Activated naive CD4-positive, alpha-beta T cell treated with anti-CD3 and anti-CD28 coated beads, Interleukin-2, amount 10 ng/mL, durations not matched to agents 7 days and 5 days (primary cell): ENCODE measurements around the gene DHDH.
"Not testable (repeated sequence)": the region's sequence is repeated elsewhere in the genome, so short reads cannot be mapped to it uniquely, and the experiment has no call there.

Source experiments
- CTCF ChIA-PET: fragments of 350-600 bp; sonication (Branson Sonifier 250); formaldehyde crosslinking; loops from one replicate; lab custom pipeline; 2021; ENCODE audit warnings: antibody characterized with exemption; lab: Charles Lee
- DNase-seq: peaks from one replicate; pipeline ENCODE4 v3.0.0-alpha.2; 2020
- H3K27ac Mint-ChIP-seq: one replicate; pipeline ENCODE4 v1.8.0; 2021; ENCODE audit warnings: mild to moderate bottlenecking, moderate library complexity, mixed read lengths
- H3K27me3 Mint-ChIP-seq: one replicate; pipeline ENCODE4 v1.8.0; 2021; ENCODE audit warnings: mild to moderate bottlenecking, mixed read lengths
- H3K36me3 Mint-ChIP-seq: one replicate; pipeline ENCODE4 v1.8.0; 2021; ENCODE audit warnings: mixed read lengths
- H3K4me1 Mint-ChIP-seq: one replicate; pipeline ENCODE4 v1.8.0; 2021; ENCODE audit warnings: mixed read lengths
- H3K4me3 Mint-ChIP-seq: one replicate; pipeline ENCODE4 v1.8.0; 2021; ENCODE audit warnings: mild to moderate bottlenecking, moderate library complexity, mixed read lengths
- H3K9me3 Mint-ChIP-seq: one replicate; pipeline ENCODE4 v1.8.0; 2021; ENCODE audit warnings: mixed read lengths

The DHDH gene

DNA sequence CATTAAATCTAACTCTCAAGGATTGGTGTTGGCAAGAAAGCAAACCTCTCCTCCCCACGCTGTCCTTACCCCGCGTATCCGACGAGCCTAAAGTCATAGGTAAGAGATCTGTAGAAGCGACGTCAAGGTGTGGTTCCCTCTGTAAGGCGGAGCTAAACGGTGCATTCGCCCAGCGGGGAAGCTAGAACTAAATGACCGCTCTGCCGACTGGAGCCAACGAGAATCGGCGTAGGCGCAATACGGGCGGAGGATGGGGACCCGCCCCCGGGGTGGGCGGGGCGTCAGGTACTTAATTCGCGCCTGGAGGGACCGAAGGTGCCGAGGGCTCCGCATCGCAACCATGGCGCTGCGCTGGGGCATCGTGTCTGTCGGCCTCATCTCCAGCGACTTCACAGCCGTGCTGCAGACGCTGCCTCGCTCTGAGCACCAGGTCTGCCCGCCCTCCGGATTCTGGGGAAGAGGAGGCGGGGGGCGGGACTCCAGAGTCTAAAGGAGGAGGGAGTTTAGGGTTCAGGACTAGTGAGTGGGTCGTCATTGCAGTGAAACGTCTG is at the start of gene DHDH:
Gene DHDH (plus strand): TSS at position 318 of the 551 bp plus-strand sequence. CDS start 23 bp downstream, at position 341.
- H3K27me3 Mint-ChIP-seq = peaks cover 22% of the 10 kb centered on the region
- no peaks in the 10 kb centered on the region for H3K36me3 Mint-ChIP-seq
- no peaks in the 10 kb centered on the region for H3K9me3 Mint-ChIP-seq
- H3K4me1 Mint-ChIP-seq = peaks cover 22% of the 10 kb centered on the region
- peak within 1 kb of the TSS; percentile 64 for H3K4me3 Mint-ChIP-seq
- H3K27ac Mint-ChIP-seq = peak within 1 kb of the TSS; percentile 79
- DNase-seq = peak; percentile 93
- CTCF ChIA-PET = interaction anchor here (0.8 to 2.0 kb wide), 4 partner anchors 37 to 91 kb away, joined by 3 to 10 read pairs (median 6); no protein-coding TSS in a partner anchor

DNA sequence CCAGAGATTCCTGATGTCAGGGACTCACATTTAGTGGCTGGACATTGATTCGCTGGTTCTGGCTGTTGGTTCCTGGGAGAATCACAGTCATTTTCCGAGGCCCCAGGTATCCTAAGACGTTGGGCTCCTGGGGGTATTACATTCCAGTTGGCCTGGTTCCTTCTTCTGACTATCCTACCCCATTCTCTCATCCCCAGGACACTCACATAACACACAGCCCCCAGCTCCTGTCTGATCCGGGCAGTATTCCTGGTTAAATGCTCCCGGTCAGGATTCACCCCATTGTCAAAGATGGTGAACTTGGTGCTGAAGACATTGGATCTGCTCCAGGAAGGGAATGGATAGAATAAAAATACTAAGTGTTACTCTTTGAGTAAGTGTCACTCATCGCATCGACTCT is 49.8 kb upstream of the DHDH start:
- H3K4me3 Mint-ChIP-seq = no peak overlapping the region
- H3K9me3 Mint-ChIP-seq = peaks cover 3% of the 10 kb centered on the region
- CTCF ChIA-PET = no interaction called here
- no peak for DNase-seq
- H3K36me3 Mint-ChIP-seq = peaks cover 7% of the 10 kb centered on the region
- H3K27me3 Mint-ChIP-seq = peaks cover 1% of the 10 kb centered on the region
- peaks cover 1% of the 10 kb centered on the region for H3K4me1 Mint-ChIP-seq
- H3K27ac Mint-ChIP-seq = no peak overlapping the region

DNA sequence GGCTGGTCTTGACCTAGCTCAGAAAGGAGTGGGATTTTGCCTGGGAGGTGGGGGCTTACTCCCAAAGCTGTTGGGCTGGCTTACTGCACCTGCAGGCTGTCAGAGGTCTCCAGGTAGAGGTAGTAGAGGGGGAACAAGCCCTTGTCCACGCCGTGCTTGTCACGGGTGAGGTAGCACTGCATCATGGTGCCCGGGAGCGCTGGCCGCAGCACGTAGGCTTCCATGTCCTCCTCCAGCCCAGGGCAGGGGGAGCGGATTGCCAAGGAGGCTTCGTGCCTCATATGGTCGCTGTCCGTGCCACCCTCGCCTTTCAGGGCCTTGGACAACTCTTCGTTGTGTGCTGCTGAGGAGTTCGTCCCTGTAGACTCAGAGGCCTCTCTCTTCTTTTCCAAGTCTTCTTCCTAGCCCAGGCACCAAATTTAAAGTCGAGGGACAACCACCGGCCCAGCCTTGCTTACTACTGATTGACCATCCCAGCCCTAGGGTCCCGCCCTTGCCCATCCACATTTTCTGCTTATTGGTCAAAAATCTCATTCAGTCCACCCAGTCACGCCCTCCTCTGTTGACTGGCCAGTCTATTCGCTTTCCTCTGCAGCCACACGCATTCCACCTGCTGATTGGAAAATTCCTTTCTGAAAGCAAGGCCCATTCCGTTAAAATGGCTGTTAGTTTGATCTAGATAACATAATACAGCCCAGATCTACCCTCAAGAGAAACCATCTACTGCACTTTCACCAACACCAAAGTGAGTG is 45.5 kb upstream of the DHDH start:
- CTCF ChIA-PET = no interaction called here
- Mint-ChIP-seq H3K27ac (no peak overlapping the region), H3K36me3 (peaks cover 3% of the 10 kb centered on the region), H3K9me3 (no peaks in the 10 kb centered on the region), H3K4me1 (no peaks in the 10 kb centered on the region), H3K27me3 (peaks cover 21% of the 10 kb centered on the region), H3K4me3 (no peak overlapping the region)
- DNase-seq = no peak

DNA sequence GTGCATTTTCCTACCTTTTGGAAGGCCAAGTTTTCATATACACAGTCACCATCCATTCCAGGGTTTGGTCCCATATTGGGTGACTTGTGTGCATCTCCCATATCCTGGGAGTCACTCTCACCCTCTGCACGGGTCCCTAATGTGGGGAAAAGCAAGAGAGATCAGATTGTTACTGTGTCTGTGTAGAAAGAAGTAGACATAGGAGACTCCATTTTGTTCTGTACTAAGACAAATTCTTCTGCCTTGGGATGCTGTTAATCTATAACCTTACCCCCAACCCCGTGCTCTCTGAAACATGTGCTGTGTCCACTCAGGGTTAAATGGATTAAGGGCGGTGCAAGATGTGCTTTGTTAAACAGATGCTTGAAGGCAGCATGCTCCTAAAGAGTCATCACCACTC is 44.0 kb upstream of the DHDH start:
- CTCF ChIA-PET, H3K4me3 Mint-ChIP-seq, DNase-seq, H3K36me3 Mint-ChIP-seq, H3K27ac Mint-ChIP-seq, H3K9me3 Mint-ChIP-seq, H3K4me1 Mint-ChIP-seq: not testable (repeated sequence)
- H3K27me3 Mint-ChIP-seq = peaks cover 32% of the 10 kb centered on the region

DNA sequence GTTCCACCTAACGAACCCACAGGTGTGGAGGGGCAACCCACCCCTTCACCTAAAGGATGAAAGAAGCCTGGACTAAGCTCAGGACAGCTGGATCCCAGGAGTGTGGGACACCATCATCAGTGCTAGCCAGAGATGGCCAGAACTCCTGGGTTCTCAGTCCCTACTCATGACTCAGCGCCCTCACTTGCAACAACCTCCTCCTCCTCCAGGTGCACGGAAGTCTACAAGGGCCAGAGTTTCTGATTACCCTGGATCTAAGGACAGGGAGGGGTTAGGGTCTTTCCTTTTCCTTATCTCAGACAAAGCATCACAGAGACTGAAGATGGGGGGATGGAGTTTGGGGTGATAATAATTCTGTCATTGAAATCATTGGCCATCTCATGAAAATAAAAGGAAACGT is 42.9 kb upstream of the DHDH start:
- H3K9me3 Mint-ChIP-seq = no peaks in the 10 kb centered on the region
- peaks cover 42% of the 10 kb centered on the region for H3K27me3 Mint-ChIP-seq
- no peak for DNase-seq
- H3K4me3 Mint-ChIP-seq = no peak overlapping the region
- no peaks in the 10 kb centered on the region for H3K36me3 Mint-ChIP-seq
- CTCF ChIA-PET = no interaction called here
- no peak overlapping the region for H3K27ac Mint-ChIP-seq
- H3K4me1 Mint-ChIP-seq = peaks cover 6% of the 10 kb centered on the region

DNA sequence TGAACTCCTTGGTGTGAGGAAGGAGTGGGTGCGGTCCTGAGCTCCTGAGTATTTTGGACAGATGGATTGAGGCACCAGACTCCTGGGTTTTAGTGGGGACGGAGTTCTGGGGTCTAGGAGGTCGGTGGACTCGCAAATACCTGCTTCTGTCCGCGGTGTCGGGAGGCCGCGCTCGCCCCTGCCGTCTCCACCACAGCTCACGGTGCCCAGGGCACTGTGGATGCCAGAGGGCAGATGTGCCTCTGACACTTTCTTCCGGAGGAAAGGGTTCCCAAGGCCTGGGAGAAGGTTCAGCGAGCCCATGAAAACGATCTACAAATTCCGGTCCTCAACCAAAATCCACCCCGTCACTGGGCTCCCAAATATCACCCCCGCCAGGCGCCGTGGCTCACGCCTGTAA is 38.3 kb upstream of the DHDH start:
- Mint-ChIP-seq H3K9me3 (no peaks in the 10 kb centered on the region), H3K4me1 (peaks cover 20% of the 10 kb centered on the region), H3K27me3 (peaks cover 60% of the 10 kb centered on the region), H3K4me3 (no peak overlapping the region), H3K36me3 (peaks cover 1% of the 10 kb centered on the region), H3K27ac (no peak overlapping the region)
- no peak for DNase-seq
- CTCF ChIA-PET = no interaction called here

DNA sequence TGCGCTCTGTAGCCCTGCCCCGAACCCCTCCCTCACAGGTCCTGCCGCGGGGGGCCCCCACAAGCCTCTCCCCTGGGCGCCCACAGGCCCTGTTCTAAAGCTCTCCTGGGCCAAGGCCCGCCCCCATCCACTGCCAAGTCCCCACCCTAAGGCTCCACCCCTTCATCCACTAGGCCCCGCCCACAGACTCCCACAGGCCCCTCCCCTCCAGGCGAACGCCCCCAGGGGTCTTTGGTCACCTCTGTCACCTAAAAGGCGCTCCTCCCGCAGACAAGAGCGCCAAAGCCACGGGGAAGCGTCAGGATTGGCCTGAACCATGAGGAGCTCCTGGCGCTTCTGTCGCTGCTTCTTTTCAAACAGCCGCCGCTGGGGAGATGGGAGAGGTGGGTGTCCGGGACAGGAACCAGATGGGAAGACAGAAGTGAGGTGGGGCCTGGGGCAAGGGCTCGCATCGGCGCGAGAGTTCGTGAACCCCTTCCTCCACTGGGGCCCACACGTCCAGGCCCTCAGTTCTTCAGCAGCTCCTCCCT is 37.2 kb upstream of the DHDH start:
- peaks cover 7% of the 10 kb centered on the region for H3K36me3 Mint-ChIP-seq
- CTCF ChIA-PET = no interaction called here
- peaks cover 55% of the 10 kb centered on the region for H3K27me3 Mint-ChIP-seq
- H3K9me3 Mint-ChIP-seq = no peaks in the 10 kb centered on the region
- H3K4me3 Mint-ChIP-seq = no peak overlapping the region
- H3K4me1 Mint-ChIP-seq = peaks cover 24% of the 10 kb centered on the region
- H3K27ac Mint-ChIP-seq = no peak overlapping the region
- DNase-seq = peak; percentile 56

DNA sequence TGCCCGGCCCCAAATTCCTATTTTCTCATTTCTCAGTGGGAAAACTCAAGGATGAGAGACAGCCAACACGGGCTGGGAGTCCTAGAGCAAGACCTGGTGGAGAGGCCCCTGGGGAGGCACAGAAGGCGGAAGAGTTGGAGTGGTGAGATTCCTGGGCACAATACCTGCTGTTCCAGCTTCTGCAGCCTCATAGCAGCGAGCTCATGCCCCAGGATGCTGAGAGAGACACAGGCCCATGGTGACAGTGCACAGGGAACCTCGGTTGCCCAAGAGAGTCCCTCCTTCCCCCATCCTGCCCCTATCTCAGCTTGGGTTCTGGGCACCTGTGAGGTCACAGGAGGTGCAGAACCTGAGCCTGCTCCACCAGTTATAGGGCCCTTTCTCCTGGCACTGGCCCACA is 36.3 kb upstream of the DHDH start:
- Mint-ChIP-seq H3K27ac (no peak overlapping the region), H3K27me3 (peaks cover 51% of the 10 kb centered on the region), H3K4me3 (no peak overlapping the region), H3K36me3 (peaks cover 14% of the 10 kb centered on the region), H3K9me3 (no peaks in the 10 kb centered on the region), H3K4me1 (peaks cover 33% of the 10 kb centered on the region)
- CTCF ChIA-PET = no interaction called here
- DNase-seq = no peak

DNA sequence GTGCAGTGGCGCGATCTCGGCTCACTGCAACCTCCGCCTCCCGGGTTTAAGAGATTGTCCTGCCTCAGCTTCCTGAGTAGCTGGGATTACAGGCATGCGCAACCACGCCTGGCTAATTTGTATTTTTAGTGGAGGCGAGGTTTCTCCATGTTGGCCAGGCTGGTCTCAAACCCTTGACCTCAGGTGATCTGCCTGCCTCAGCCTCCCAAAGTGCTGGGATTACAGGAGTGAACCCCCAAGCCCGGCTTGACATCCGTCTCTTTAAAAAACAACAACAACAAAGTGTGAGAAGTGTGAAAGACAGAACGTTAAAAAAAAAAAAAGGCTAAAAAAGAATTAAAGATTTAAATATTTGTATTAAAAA is 34.1 kb upstream of the DHDH start:
- not testable (repeated sequence) for H3K4me3 Mint-ChIP-seq
- peak overlapping the region; percentile 76 for H3K27ac Mint-ChIP-seq

DNA sequence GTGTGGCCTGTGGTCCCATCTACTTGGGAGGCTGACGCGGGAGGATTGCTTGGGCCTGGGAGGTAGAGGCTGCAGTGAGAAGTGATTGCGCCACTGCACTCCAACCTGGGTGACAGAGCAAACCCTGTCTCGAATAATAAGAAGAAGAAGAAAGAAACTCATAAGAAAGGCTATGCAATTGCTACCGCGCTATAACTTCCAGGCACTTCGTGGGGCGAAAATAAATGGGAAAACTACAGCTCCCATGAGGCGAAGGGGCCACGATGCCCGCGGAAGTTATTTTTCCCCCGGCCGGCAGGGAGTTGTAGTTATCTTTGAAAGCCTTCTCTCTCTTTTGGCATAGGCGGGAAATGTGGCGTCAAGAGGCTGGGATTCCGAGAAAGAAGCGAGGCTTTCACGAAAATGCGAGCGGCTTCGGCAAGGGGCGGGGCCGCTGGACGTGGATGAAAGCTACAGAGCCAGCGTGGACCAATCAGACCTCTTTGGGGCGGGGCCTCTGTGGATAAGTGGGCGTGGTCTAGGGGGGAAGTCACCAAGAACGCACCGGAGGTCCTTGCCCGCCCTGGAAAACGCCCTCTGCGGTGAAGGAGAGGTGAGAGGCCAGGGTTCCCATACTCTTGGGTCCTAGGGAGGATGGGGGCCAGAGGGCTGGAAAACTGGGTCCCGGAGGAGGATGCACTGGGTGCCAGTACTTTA is 33.6 kb upstream of the DHDH start, which contains the start of gene NUCB1:
Gene NUCB1 (plus strand): TSS at position 532 of the 696 bp plus-strand sequence. CDS start 485 bp downstream, outside the sequence.
- H3K4me1 Mint-ChIP-seq = peaks cover 40% of the 10 kb centered on the region
- DNase-seq = peak; percentile 100
- peak within 1 kb of the TSS; percentile 97 for H3K27ac Mint-ChIP-seq
- CTCF ChIA-PET = interaction anchor here (0.7 to 1.5 kb wide), 5 partner anchors 17 to 254 kb away, joined by 3 to 4 read pairs (median 3); no protein-coding TSS in a partner anchor
- H3K4me3 Mint-ChIP-seq = peak within 1 kb of the TSS; percentile 96
- H3K36me3 Mint-ChIP-seq = peaks cover 32% of the 10 kb centered on the region
- H3K9me3 Mint-ChIP-seq = no peaks in the 10 kb centered on the region
- peaks cover 27% of the 10 kb centered on the region for H3K27me3 Mint-ChIP-seq

More for the DNA sequence above, 34.1 kb upstream of the DHDH start:
- DNase-seq, H3K9me3 Mint-ChIP-seq: not testable (repeated sequence)
- CTCF ChIA-PET = interaction anchor here (0.7 to 1.5 kb wide), 4 partner anchors 55 to 254 kb away, joined by 3 to 4 read pairs (median 4); no protein-coding TSS in a partner anchor
- peaks cover 43% of the 10 kb centered on the region for H3K4me1 Mint-ChIP-seq
- H3K36me3 Mint-ChIP-seq = peaks cover 26% of the 10 kb centered on the region
- H3K27me3 Mint-ChIP-seq = peaks cover 32% of the 10 kb centered on the region

DNA sequence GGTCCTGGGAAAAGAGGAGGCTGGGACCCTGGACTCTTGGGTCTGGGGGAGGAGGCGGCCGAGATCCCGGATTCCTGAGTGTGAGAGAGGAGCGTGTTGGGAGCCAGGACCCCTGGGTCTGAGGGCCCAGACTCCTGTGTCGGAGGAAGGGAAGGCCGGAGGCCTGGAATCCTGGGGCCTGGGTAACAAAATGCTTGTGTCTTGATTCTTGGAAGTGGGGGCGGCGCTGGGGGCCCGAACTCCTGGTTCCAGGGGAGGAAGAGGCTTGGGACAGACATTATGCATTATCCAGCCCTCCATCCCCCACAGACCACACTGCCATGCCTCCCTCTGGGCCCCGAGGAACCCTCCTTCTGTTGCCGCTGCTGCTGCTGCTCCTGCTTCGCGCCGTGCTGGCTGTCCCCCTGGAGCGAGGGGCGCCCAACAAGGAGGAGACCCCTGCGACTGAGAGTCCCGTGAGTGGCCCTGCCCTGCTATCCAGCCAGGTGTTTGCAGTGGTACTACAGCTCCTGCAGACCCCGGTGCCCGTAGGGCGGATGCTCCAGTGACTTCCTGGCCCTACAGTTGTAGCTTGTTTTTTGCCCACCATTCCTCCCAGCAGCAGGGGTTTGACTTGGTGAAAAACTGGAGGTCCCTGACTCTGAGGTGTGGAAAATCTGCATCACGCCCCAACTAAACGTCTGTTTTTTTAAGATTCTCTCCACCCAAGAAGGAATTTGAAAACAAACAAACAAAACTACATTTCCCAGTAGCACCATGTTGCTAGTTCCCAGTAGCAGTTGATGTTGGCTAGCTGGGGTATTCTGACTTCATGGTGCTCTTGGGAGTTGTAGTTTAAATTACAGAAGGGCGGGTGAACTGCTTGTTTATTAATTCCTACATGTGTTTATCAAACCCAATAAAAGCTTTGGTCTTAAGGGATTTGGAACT is 32.8 kb upstream of the DHDH start:
- Mint-ChIP-seq H3K27me3 (peaks cover 19% of the 10 kb centered on the region), H3K36me3 (peaks cover 39% of the 10 kb centered on the region), H3K27ac (peak overlapping the region; percentile 97), H3K4me3 (peak overlapping the region; percentile 96), H3K9me3 (no peaks in the 10 kb centered on the region), H3K4me1 (peaks cover 35% of the 10 kb centered on the region)
- peak; percentile 42 for DNase-seq
- CTCF ChIA-PET = interaction anchor here (0.7 to 1.5 kb wide), 5 partner anchors 18 to 255 kb away, joined by 3 to 4 read pairs (median 3); no protein-coding TSS in a partner anchor

DNA sequence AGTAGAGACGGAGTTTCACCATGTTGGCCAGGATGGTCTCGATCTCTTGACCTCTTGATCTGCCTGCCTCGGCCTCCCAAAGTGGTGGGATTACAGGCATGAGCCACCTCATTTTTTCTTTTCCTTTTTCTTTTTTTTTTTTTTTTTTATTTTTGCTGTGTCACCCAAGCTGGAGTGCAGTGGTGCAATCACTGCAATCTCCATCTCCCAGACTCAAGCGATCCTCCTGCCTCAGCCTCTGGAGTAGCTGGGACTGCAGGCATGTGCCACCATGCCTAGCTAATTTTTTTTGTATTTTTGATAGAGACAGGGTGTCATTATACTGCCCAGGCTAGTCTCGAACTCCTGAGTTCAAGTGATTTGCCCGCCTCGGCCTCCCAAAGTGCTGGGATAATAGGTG is 31.2 kb upstream of the DHDH start:
- H3K4me1 Mint-ChIP-seq = peaks cover 30% of the 10 kb centered on the region
- DNase-seq, H3K27me3 Mint-ChIP-seq, H3K9me3 Mint-ChIP-seq, CTCF ChIA-PET: not testable (repeated sequence)
- peak overlapping the region; percentile 64 for H3K27ac Mint-ChIP-seq
- H3K4me3 Mint-ChIP-seq = peak overlapping the region; percentile 40
- H3K36me3 Mint-ChIP-seq = peaks cover 46% of the 10 kb centered on the region

DNA sequence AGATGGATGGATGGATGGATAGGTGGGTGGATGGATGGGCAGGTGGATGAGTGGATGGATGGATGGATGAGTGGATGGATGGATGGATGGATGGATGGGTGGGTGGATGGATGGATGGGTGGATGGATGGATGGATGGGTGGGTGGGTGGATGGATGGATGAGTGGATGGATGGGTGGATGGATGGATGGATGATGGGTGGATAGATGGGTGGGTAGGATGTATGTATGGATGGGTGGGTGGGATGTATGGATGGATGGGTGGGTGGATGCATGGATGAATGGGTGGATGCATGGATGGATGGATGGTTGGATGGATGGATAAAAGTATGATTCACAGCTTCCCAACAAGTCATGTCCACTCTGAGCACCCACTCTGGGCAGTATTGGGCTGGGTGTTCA is 29.7 kb upstream of the DHDH start:
- H3K36me3 Mint-ChIP-seq = peaks cover 57% of the 10 kb centered on the region
- H3K27ac Mint-ChIP-seq, H3K27me3 Mint-ChIP-seq, CTCF ChIA-PET, H3K4me3 Mint-ChIP-seq, DNase-seq, H3K9me3 Mint-ChIP-seq: not testable (repeated sequence)
- H3K4me1 Mint-ChIP-seq = peaks cover 33% of the 10 kb centered on the region
